Neural progenitor cell (in vitro differentiated cells): ENCODE results near the gene NOL6. TPM values are rescaled to one million over a fixed set of nuclear protein-coding genes. Genes with fewer than 3 reads are reported as not detected.

Experiments used
- DNase-seq: peaks from one replicate; pipeline ENCODE4 v3.0.0-alpha.2; 2016; ENCODE audit warnings: low spot score
- H2AFZ ChIP-seq: fragments of 200-600 bp; sonication (generic); replicated peaks from 2 replicates; pipeline ENCODE4 v1.6.1; 2016; ENCODE audit warnings: antibody characterized with exemption
- H3F3A ChIP-seq: fragments of 200-600 bp; sonication (generic); 2 replicates; pipeline ENCODE4 v1.6.1; 2016; ENCODE audit warnings: antibody characterized with exemption, low read depth
- H3K27ac ChIP-seq: fragments of 200-600 bp; sonication (generic); 2 replicates; pipeline ENCODE4 v1.5.1; 2016; ENCODE audit warnings: mild to moderate bottlenecking
- H3K27me3 ChIP-seq: fragments of 200-600 bp; sonication (generic); 2 replicates; pipeline ENCODE4 v1.6.1; 2016; ENCODE audit warnings: mild to moderate bottlenecking, moderate library complexity
- H3K36me3 ChIP-seq: fragments of 200-600 bp; sonication (generic); 2 replicates; pipeline ENCODE4 v1.5.1; 2016
- H3K4me1 ChIP-seq: fragments of 200-600 bp; sonication (generic); 2 replicates; pipeline ENCODE4 v1.6.1; 2016; ENCODE audit warnings: mixed run types
- H3K4me2 ChIP-seq: fragments of 200-600 bp; sonication (generic); 2 replicates; pipeline ENCODE4 v1.6.1; 2016
- H3K4me3 ChIP-seq: fragments of 200-600 bp; sonication (generic); 2 replicates; pipeline ENCODE4 v1.5.1; 2016
- H3K79me2 ChIP-seq: fragments of 200-600 bp; sonication (generic); 2 replicates; pipeline ENCODE4 v1.6.1; 2016; ENCODE audit warnings: low read depth
- H3K9ac ChIP-seq: fragments of 200-600 bp; sonication (generic); 2 replicates; pipeline ENCODE4 v1.6.1; 2016
- H3K9me3 ChIP-seq: fragments of 200-600 bp; sonication (generic); 2 replicates; pipeline ENCODE4 v1.5.1; 2016; ENCODE audit warnings: low read depth
- H4K20me1 ChIP-seq: fragments of 200-600 bp; sonication (generic); 2 replicates; pipeline ENCODE4 v1.6.1; 2016; ENCODE audit warnings: low read depth
- H3K27ac Mint-ChIP-seq: 3 replicates; pipeline ENCODE4 v1.8.0; 2021; ENCODE audit warnings: mixed read lengths
- H3K27me3 Mint-ChIP-seq: 2 replicates; pipeline ENCODE4 v1.8.0; 2022; ENCODE audit warnings: low read depth, mild to moderate bottlenecking, inconsistent platforms, moderate library complexity, mixed read lengths; ENCODE audit not compliant: insufficient read depth
- H3K36me3 Mint-ChIP-seq: 3 replicates; pipeline ENCODE4 v1.8.0; 2021; ENCODE audit warnings: mixed read lengths
- H3K4me1 Mint-ChIP-seq: 3 replicates; pipeline ENCODE4 v1.8.0; 2021; ENCODE audit warnings: mixed read lengths
- H3K4me3 Mint-ChIP-seq: 3 replicates; pipeline ENCODE4 v1.8.0; 2021; ENCODE audit warnings: mild to moderate bottlenecking, moderate library complexity, mixed read lengths
- H3K9me3 Mint-ChIP-seq: 3 replicates; pipeline ENCODE4 v1.8.0; 2020; ENCODE audit warnings: mixed read lengths
- CTCF ChIP-seq: fragments of 200-600 bp; sonication (generic); IDR thresholded peaks from 2 replicates; pipeline ENCODE4 v1.5.1; 2017; ENCODE audit warnings: antibody characterized with exemption, mild to moderate bottlenecking
- EZH2 ChIP-seq: fragments of 200-600 bp; sonication (generic); IDR thresholded peaks from 2 replicates; pipeline ENCODE4 v1.6.1; 2017; ENCODE audit warnings: antibody characterized with exemption, mild to moderate bottlenecking, moderate library complexity
- EZH2phosphoT487 ChIP-seq: fragments of 200-600 bp; sonication (generic); IDR thresholded peaks from 2 replicates; pipeline ENCODE4 v1.6.1; 2017; ENCODE audit warnings: antibody characterized with exemption
- microRNA-seq: library from miRNA; unstranded; fragments of <30 nt; microRNA quantifications from one replicate; pipeline ENCODE4, GENCODE V29; 2016
- small RNA-seq: library from RNA; depleted of rRNA; stranded (forward); fragments of <200 nt; gene quantifications from one replicate; pipeline ENCODE3, GENCODE V24; 2015
- total RNA-seq: library from RNA; depleted of rRNA; stranded (reverse); fragments of >200 nt; gene quantifications from 2 replicates; pipeline ENCODE4 v1.2.3, GENCODE V29; 2015; ENCODE audit warnings: low replicate concordance

NOL6 gene
- total RNA-seq, 1 donor from 2014 or later, result 9.2 TPM

DNA sequence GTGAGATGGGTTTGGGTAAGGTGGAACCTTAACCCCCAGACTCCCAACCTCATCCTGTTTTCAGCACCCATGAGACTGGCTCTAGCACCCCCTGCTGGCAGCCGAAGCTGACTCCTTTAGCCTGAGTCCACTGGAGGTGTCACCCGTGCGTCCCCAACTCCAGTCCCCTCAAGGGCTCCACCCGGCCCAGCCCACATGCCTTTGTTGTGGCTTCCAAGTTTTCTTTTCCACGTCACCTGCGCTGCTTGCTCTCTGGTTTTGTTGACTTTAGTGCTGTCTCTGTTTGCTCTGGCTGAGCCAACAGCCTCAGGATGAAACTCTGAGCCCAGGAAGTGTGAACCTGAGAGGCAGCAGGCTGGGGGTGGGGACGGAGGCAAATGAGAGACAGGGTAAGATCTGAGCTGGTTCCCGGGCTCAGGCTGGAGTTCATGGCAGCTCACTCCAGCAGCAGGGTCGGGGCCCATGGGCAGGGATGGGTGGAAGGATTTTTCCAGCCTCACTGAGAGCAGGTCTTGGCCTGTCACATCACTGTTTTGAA, 58.2 kb downstream of the NOL6 start:
- peak; percentile 71 for TF ChIP-seq CTCF
- TF ChIP-seq EZH2, result no peak
- TF ChIP-seq EZH2phosphoT487, result no peak
- Histone ChIP-seq H3K79me2 (no peaks in the 10 kb centered on the region), H2AFZ (peak overlapping the region; percentile 96), H3K27ac (no peak overlapping the region), H3K4me3 (no peak overlapping the region), H3K36me3 (no peaks in the 10 kb centered on the region), H3K4me2 (no peak overlapping the region), H3K9ac (no peak overlapping the region), H4K20me1 (no peaks in the 10 kb centered on the region), H3K4me1 (no peaks in the 10 kb centered on the region), H3K9me3 (no peaks in the 10 kb centered on the region), H3F3A (no peaks in the 10 kb centered on the region), H3K27me3 (no peaks in the 10 kb centered on the region)
- no peaks in the 10 kb centered on the region for H3K36me3 Mint-ChIP-seq
- DNase-seq, result peak; percentile 81
- peak overlapping the region; percentile 30 for H3K27ac Mint-ChIP-seq
- H3K4me1 Mint-ChIP-seq, result no peaks in the 10 kb centered on the region
- peaks cover 11% of the 10 kb centered on the region for H3K27me3 Mint-ChIP-seq
- H3K4me3 Mint-ChIP-seq, result no peak overlapping the region
- no peaks in the 10 kb centered on the region for H3K9me3 Mint-ChIP-seq

GRCh38 chr9:33414889-33415500, 58.7 kb downstream of the NOL6 start:
- Histone ChIP-seq H3K36me3 (no peaks in the 10 kb centered on the region), H3K27ac (no peak overlapping the region), H3K4me2 (no peak overlapping the region), H4K20me1 (no peaks in the 10 kb centered on the region), H3K4me3 (no peak overlapping the region), H3F3A (no peaks in the 10 kb centered on the region), H3K9ac (no peak overlapping the region), H3K4me1 (no peaks in the 10 kb centered on the region), H3K27me3 (no peaks in the 10 kb centered on the region), H2AFZ (peak overlapping the region; percentile 96), H3K79me2 (no peaks in the 10 kb centered on the region), H3K9me3 (no peaks in the 10 kb centered on the region)
- Mint-ChIP-seq H3K36me3 (no peaks in the 10 kb centered on the region), H3K27ac (peak overlapping the region; percentile 30), H3K27me3 (peaks cover 11% of the 10 kb centered on the region), H3K4me3 (no peak overlapping the region), H3K9me3 (no peaks in the 10 kb centered on the region), H3K4me1 (no peaks in the 10 kb centered on the region)
- no peak for TF ChIP-seq EZH2
- no peak for TF ChIP-seq CTCF
- TF ChIP-seq EZH2phosphoT487, result no peak
- no peak for DNase-seq

GRCh38 chr9:33414268-33414667, 59.5 kb downstream of the NOL6 start:
- Histone ChIP-seq H3K4me2 (no peak overlapping the region), H3K27me3 (no peaks in the 10 kb centered on the region), H2AFZ (no peak overlapping the region), H3K9me3 (no peaks in the 10 kb centered on the region), H3K9ac (no peak overlapping the region), H3K79me2 (no peaks in the 10 kb centered on the region), H3K4me3 (no peak overlapping the region), H3K4me1 (no peaks in the 10 kb centered on the region), H3F3A (no peaks in the 10 kb centered on the region), H3K36me3 (no peaks in the 10 kb centered on the region), H3K27ac (no peak overlapping the region), H4K20me1 (no peaks in the 10 kb centered on the region)
- H3K27ac Mint-ChIP-seq, result peak overlapping the region; percentile 78
- no peaks in the 10 kb centered on the region for H3K36me3 Mint-ChIP-seq
- H3K9me3 Mint-ChIP-seq, result no peaks in the 10 kb centered on the region
- H3K27me3 Mint-ChIP-seq, result peaks cover 8% of the 10 kb centered on the region
- H3K4me3 Mint-ChIP-seq, result no peak overlapping the region
- H3K4me1 Mint-ChIP-seq, result no peaks in the 10 kb centered on the region
- DNase-seq, result no peak
- TF ChIP-seq CTCF (no peak), EZH2 (no peak), EZH2phosphoT487 (no peak)

Small RNAs within 50 kb of the gene (microRNA-seq; reads per million reads assigned to microRNA genes)
- gene MIR6851, result not detected

Small RNAs within 50 kb of the gene (small RNA-seq; reads per million reads assigned to genes)
- gene AL356218.2 (not detected), gene MIR6851 (not detected)

Other genes starting within 250 kb of the NOL6 start
- gene SPINK4, start 233.8 kb downstream of the NOL6 start, total RNA-seq, result not detected in 2 replicates
- gene BAG1, start 209.2 kb downstream of the NOL6 start, total RNA-seq, result 44.3 and 49.2 TPM in 2 replicates
- gene CHMP5, start 208.9 kb downstream of the NOL6 start, total RNA-seq, result 74.9 and 135 TPM in 2 replicates
- 13.0 and 14.6 TPM in 2 replicates for gene NFX1, start 183.4 kb downstream of the NOL6 start, total RNA-seq
- gene AQP7, start 71.4 kb downstream of the NOL6 start, total RNA-seq, result 0.25 TPM in 1 of 2 replicates, not detected in the other
- gene AQP3, start 26.3 kb downstream of the NOL6 start, total RNA-seq, result 0.45 and 0.90 TPM in 2 replicates
- 10.3 and 14.7 TPM in 2 replicates for gene ANKRD18B, start 50.3 kb upstream of the NOL6 start, total RNA-seq